ENCODE results near the gene PRG3. TPM values are rescaled to one million over a fixed set of nuclear protein-coding genes. Genes with fewer than 3 reads are reported as not detected.

The PRG3 gene
- total and polyA plus RNA-seq, 2 donors (not counting 3 experiments of a cell fraction or from before 2014, with no cell fraction given) = not detected

DNA sequence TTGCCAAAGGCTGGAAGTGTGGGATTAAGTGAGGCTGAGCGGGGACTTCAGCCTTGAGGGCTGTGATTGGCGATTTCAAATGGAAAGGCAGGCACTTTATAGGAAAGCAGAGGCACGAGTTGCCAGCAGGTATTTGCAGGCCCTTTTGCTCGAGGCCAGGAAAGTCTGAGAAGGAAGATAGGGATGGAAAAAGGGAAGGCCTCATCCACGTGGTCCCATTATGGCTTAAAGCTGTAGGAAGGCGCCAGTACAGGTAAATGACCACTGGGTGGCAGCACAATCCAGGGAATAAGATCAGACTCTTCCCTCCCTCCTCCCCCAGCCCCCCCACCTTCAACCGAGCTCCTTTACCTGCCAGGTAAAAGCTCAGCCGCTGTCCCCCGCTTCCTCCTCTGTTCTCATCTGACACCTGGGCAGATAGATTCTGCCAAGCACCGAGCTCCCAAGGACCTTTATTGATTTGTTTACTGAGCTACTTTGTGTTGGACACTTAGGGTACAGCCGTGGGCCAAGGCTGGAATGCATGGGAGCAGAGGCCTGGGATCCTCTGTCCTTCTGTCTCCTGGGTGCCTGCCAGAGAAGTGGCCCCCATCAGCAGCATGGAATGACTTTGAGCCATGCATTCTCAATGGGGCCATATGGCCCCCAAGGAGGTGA lies 35.3 kb downstream of the PRG3 start:
- Histone ChIP-seq H2AFZ (ENCODE audit: low read depth, low read length) (peak overlapping the region; percentile 76), H3K9me3 (replicated peaks; ENCODE audit: control insufficient read depth, insufficient read depth, low read length) (no peaks in the 10 kb centered on the region), H3K27me3 (ENCODE audit: control insufficient read depth in 2 of 2, insufficient read depth in 2 of 2, low read length in 2 of 2) (no peaks in the 10 kb centered on the region), H3K36me3 (ENCODE audit: control insufficient read depth in 2 of 2, extremely low read depth in 1 of 2, insufficient read depth in 2 of 2, low read length in 2 of 2) (no peaks in the 10 kb centered on the region), H3K4me1 (ENCODE audit: control insufficient read depth, extremely low read depth, insufficient read depth, low read length) (no peaks in the 10 kb centered on the region), H3K9me1 (replicated peaks; ENCODE audit: control insufficient read depth, extremely low read depth, insufficient read depth, low read length) (no peaks in the 10 kb centered on the region), H3K27ac (ENCODE audit: insufficient read depth, low read depth, low read length) (no peak overlapping the region), H3K79me2 (ENCODE audit: control insufficient read depth, insufficient read depth, low read length) (no peaks in the 10 kb centered on the region), H3K9ac (replicated peaks; ENCODE audit: extremely low read depth, insufficient read depth, low read length) (no peak overlapping the region), H3K4me2 (ENCODE audit: insufficient read depth, low read length) (no peak overlapping the region), H4K20me1 (replicated peaks; ENCODE audit: control insufficient read depth, extremely low read depth, insufficient read depth, low read length) (no peaks in the 10 kb centered on the region), H3K4me3 (replicated peaks in 1 of 3; ENCODE audit: insufficient read depth in 1 of 3, low read depth in 1 of 3, low read length in 3 of 3) (no peak overlapping the region)
- DNase-seq (ENCODE audit: low read depth, low spot score) (peak; percentile 60), FAIRE-seq (peak; percentile 94)
- dilution Hi-C loops (cut with MboI; ENCODE audit: extremely low pct_ligation_motif_present, low sequenced_read_pairs) (no loop called here), intact Hi-C loops (cut with micrococcal nuclease) (loop anchor here (1.0 to 5.0 kb wide), 7 partner anchors 62 to 1177 kb away; no protein-coding TSS in a partner anchor)
- no TSS peak for BruUV-seq (replicated peaks)
- ChIA-PET POLR2A (interaction anchor here (0.6 kb wide), 2 partner anchors 13 to 275 kb away, joined by 3 to 4 read pairs; no protein-coding TSS in a partner anchor), CTCF (interaction anchor here (0.6 to 3.0 kb wide), 46 partner anchors 8 to 1167 kb away, joined by 3 to 57 read pairs (median 5); partner anchors contain the start of genes BTBD18, RTN4RL2, SSRP1 and TIMM10)
- TF ChIP-seq POLR2AphosphoS5 (IDR thresholded peaks at IDR 0.05; ENCODE audit: insufficient read depth, low read depth, low read length) (no peak), FOS (IDR thresholded peaks at IDR 0.05; ENCODE audit: borderline replicate concordance, insufficient read depth, low read length) (no peak), MYC (IDR thresholded peaks at IDR 0.05; ENCODE audit: low read depth, low read length) (peak; percentile 14), GATA2 (IDR thresholded peaks at IDR 0.05; ENCODE audit: insufficient read depth, insufficient read length, low read depth, low read length) (no peak), POLR2A (IDR thresholded peaks at IDR 0.05; ENCODE audit: low read depth, low read length) (no peak), JUN (IDR thresholded peaks at IDR 0.05; ENCODE audit: borderline replicate concordance, insufficient read depth, insufficient read length, low read depth) (no peak), EZH2 (IDR thresholded peaks at IDR 0.05; ENCODE audit: borderline replicate concordance, low read depth, low read length, severe bottlenecking) (no peak)
- TF ChIP-seq, protein P1, sequence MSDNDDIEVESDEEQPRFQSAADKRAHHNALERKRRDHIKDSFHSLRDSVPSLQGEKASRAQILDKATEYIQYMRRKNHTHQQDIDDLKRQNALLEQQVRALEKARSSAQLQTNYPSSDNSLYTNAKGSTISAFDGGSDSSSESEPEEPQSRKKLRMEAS (IDR thresholded peaks at IDR 0.05; ENCODE audit: insufficient read depth, insufficient read length) = peak; percentile 86
- TF ChIP-seq, protein P2, sequence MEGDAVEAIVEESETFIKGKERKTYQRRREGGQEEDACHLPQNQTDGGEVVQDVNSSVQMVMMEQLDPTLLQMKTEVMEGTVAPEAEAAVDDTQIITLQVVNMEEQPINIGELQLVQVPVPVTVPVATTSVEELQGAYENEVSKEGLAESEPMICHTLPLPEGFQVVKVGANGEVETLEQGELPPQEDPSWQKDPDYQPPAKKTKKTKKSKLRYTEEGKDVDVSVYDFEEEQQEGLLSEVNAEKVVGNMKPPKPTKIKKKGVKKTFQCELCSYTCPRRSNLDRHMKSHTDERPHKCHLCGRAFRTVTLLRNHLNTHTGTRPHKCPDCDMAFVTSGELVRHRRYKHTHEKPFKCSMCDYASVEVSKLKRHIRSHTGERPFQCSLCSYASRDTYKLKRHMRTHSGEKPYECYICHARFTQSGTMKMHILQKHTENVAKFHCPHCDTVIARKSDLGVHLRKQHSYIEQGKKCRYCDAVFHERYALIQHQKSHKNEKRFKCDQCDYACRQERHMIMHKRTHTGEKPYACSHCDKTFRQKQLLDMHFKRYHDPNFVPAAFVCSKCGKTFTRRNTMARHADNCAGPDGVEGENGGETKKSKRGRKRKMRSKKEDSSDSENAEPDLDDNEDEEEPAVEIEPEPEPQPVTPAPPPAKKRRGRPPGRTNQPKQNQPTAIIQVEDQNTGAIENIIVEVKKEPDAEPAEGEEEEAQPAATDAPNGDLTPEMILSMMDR (IDR thresholded peaks at IDR 0.05; ENCODE audit: extremely low read depth in 1 of 2, insufficient read depth in 1 of 2, low read depth in 1 of 2, low read length in 2 of 2) = peak; percentile 49 to 71

Data from endothelial cell of umbilical vein (primary cell).